HG03521 (cell line): ENCODE results near the gene UFD1.
A peak's percentile ranks its signal among the peaks of the same experiment; 100 is the strongest.

ENCODE experiments used
- ATAC-seq: cut with Tn5 transposase; IDR thresholded peaks from one replicate; pipeline ENCODE4 v1.9.1; 2021; ENCODE audit warnings: mild to moderate bottlenecking, moderate library complexity; ENCODE audit not compliant: unreplicated experiment

UFD1 gene

GRCh38 chr22:19430890-19431541, 48.0 kb downstream of the UFD1 start:
- ATAC-seq = peak; percentile 7

DNA sequence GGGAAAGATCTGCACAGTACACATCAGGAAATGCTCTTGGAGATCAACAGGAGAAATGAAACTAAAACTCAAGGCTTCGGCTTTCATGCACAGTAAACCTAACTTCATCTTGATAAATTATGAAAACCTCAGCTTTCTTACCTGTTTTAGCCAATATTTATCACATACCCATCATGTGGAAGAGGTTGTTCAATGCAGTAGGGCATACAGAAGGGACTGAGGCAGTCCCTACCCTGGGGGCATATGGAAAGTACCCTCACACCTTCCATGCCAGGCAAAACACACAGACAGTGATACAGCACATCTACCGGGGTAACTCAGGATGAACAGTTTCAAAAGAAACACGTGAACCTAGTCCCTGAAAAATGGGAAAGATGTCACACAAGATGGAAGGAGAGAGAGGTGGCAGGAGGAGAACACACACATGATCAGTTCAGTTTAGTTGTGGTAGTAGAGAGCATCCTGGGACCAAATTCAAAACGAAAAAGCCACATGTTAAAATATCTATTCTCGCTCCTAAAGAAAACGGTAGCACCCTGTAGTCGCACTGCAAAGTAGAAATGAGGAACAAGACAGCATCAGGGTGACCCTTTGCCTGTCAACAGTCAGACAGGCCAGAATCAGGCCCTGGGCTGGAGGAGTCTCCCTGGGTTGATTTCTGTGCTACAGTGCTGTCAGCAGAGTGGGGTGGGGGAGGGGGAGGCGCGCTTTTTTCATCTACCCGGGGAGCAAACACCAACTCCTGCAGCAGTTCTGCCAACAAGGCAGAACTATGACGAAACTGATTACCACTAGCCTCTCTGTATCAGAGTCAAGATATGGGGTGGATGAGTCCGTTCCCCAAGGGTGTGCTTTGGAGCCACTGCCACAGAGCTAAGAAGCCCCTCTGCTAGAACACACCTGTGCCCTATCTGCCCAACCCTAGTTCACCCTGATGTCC, 48.8 kb downstream of the UFD1 start:
- no peak for ATAC-seq

DNA sequence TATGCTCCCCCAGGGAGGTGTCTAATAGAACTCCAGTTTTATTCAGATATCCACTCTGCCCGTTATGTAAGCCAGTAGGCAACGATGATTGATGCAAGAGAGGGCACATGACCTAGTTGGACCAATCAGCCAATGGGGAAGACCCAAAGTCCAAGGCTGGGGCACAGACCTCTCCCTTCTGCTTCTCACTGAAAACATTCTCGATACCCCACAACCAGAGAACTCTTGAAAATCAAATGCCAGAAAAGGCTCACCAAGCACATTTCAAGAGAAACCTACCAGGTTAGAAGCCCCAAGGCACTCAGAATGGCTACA, 54.9 kb downstream of the UFD1 start:
- no peak for ATAC-seq

DNA sequence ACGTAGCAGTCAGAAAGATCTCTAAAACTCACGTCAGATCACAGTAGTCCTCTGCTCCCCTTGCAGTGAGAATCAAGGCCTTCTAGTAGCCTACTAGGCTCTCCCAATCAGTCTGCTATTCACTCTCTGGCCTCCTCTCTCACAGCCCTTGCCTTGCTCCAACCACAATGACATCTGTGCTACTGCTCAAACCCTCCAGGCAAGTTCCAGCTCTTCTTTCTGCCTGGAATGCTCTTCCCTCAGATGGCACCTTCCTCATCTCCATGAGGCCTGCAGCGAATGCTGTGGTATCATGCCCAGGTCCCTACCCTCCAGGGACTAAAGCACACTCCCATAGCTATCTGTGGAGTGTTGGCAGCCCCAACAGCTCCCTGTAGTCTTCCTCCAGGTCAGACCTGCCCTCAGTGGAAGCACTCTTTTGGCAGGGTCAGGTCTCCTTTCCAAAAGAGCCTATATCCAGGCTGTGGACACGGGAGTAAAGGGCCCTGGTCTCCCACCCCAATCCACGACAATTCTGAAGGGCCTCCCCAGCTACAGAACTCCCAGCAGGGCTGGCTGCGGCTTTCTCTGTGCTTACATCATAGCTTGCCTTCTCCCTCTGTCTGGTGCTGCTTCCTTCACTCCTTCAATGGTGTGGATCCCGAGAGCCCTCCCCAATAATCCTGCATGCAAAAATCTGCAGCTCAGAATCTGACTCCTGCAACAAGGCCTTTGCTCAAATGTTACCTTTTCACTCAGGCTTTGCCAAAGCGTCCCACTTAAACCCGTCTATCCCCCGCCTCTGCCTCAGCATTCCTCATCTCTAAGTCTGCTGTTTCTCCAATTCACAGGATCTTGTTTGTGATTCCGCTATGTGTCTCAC, 56.3 kb downstream of the UFD1 start:
- ATAC-seq = no peak

GRCh38 chr22:19420321-19420720, 58.7 kb downstream of the UFD1 start:
- no peak for ATAC-seq

DNA sequence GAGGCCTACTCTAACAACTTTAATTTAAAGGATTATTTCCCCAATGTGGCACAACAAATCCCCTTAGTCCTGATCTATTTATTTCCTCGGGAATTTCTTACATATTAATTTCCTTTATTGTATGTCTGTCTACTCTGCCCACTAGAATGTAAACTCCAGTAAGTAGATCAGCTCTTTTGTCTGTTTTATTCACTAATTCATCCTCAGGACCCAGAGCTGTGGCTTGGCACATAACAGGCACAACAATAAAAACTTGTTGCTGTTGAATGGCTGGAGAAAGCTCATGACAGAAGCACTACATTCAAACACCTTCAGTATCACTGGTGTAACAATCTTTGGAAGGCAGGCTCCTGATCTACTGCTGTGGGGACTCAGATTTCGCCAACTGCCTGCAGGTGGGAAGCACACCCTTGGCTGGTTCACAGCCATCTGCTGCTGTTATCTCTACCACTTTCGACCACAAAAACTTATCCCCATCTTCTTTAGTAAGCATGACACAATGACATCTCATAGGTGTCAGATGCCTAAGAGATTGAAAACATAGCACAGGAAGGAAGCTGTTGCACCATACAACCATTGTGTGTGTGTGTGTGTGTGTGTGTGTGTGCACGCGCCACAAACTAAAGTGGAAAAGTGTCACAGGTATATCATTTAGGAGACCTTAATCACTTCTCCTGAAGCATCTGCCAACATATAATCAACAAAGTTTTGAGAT, 59.4 kb downstream of the UFD1 start:
- ATAC-seq = no peak

DNA sequence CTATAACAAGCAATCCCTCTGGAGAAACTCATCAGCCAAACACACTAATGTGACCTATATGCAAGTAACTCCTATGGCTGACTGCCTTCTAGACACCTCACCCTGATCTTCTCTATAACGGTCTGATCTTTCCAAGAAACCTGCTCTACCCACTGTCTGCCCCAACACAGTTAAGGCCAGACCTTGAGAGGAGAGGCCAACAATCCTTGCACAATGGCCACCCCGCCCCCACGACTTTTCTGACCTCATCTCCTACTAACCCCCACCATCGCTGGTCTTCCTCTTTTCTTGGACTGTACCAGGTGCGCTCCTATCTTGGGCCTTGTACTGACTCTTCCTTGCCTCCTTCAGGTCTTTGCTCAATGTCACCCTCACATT, 59.9 kb downstream of the UFD1 start:
- ATAC-seq = no peak

GRCh38 chr22:19412923-19413322, 66.1 kb downstream of the UFD1 start:
- ATAC-seq = no peak

DNA sequence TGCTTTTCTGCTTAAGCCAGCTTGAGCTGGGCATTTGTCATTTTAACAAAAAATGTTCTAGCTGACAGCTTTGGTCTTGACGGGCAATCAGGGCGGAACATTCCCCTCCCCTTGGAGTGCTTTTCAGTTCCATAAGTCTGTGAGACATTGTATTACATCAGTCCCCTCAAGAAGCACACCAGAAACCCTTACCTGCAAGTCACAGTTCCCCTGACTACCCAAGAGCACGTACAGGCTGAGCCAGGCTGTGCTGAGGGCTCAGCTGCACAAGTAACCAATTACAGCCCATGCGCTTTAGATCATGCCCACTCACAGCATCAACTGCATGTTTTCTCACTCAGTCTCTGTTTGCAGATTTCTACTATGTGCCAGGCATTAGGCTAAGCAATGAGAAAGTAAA, 66.5 kb downstream of the UFD1 start:
- ATAC-seq = no peak

- no peak for ATAC-seq
Observed at GRCh38 chr22:19411690-19412045, 67.3 kb downstream of the UFD1 start.

DNA sequence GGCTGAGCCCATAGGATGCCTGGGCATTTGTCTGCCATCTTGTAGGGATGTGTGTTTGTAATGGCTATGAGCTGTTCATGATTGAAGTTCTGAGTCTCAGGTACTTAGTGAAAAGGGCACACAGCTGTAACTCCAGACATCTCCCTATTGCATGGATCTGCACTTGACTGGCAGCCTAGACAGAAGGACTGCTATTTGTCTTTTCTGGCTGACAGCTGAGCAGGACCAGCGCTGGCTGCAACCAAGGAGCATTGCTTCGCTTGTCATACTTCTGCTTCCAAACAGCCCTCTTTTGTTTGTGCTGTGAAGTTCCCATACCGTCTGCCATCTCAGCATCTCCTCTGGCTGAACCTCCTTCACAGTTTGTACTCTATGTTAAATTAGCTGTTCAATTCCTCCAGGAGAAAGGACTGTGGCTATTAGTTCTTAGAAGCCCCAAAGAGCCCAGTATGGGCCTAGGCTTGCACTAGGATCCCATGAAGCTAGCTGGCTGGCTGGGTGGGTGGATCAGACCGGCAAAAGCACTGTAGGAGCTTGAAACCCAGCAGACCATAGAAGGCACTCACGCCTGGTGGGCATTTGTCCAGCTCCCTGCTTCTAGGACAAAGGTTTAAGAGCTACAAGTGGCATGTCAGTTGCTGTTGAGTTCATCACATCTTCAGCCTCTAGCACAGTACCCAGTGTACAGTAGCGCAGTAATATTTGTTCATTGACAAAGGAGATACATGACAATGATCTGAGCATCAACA, 67.9 kb downstream of the UFD1 start:
- ATAC-seq = no peak

DNA sequence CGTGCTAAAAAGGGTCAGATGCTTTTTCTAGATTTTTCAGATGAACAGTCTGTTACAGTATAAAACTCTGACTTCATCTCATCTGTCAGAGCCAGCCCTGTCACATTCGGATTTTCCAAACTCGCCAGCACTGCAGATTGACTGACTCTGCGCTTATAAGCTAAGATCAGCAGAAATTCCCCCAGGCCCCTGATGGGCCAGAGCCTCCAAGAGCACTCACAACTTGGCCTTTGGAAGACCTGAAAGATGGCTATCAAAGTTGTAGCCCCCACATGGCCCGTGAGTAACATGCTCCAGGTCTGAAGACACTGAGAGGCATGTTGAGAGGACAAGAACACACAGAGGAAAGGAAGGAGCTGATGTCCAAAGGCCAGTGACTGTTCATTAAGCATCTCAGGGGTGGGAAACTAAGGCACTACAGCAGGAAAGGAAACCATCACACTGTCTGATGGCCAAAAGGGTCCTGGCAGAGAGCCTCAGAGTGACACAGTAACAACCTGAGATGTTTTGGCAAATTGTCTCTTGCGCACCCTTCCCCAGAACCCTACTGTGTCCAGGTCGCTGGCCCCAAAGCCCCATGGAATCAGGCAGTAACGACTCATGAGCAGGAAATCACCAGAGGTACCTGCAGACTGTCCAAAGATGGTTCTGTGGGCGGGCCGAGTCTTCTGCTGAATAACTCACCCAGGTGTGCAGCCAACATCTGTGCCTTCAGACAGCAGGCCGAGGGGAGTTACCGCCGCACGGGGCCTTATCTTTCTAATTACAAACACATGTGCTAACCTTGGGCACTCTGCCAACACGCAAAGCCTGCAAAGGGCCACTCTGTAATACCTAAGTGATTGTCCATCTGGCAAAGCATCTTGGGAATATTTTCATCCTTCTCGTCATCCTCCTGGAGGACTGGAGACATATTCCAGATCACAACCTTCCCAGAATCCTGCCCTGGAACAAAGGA, 71.1 kb downstream of the UFD1 start:
- ATAC-seq = no peak

DNA sequence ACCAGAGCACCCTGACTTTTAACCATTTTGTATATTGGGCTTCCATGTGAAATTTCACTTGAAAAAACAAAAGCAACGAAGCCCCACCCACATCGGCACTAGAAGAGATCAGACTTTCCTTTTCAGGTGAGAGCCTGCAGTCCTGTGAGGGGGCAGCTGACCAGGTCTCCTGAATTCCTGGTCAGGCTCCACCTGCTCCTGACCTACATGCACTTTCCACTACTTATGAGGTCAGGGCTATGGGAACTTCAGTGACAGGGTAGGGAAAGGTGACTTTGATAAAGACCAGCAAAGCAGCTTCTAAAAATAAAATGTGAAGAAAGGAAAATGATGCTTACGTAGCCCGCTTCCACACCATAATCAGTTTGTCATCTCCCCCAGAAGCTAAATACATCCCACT, 72.1 kb downstream of the UFD1 start:
- ATAC-seq = no peak

- no peak for ATAC-seq
Observed at GRCh38 chr22:19406281-19406811, 72.6 kb downstream of the UFD1 start.

DNA sequence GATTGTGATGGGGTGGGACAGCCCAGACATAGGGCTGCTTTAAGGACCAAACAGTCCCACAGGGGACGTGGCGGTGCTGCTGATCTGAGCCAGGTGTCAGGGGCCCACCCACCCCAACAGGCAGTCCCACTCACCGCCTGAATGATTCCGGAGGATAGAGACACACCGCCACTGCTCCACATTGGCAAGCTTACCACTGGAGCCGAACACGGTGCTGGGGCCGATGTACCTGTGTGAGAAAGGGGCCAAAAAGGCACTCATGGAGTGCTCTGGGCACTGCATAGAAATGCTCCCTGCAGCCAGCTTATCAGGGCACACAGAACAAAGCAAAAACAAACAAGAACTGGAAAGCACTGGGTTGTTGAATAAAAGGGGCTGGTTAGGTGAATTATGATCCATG, 73.3 kb downstream of the UFD1 start:
- ATAC-seq = no peak

DNA sequence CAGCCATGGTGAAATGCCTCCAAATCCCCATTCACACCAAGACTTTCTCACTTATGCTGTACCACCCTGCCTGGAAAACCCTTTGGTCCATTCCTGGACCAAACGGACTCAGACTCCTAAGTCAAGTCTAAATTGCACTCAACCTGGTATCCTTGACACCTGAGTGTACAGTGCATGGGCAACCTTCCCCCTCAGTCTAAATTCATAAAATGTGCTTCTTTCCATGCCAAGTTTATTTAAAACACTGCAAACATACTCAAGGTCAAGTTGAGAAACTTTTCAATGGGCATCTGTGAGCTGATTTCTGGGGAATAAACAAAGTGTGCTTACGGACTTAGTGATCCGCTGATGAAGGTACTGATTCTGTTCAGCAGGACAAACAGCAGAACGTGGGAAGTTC, 73.9 kb downstream of the UFD1 start:
- ATAC-seq = no peak

DNA sequence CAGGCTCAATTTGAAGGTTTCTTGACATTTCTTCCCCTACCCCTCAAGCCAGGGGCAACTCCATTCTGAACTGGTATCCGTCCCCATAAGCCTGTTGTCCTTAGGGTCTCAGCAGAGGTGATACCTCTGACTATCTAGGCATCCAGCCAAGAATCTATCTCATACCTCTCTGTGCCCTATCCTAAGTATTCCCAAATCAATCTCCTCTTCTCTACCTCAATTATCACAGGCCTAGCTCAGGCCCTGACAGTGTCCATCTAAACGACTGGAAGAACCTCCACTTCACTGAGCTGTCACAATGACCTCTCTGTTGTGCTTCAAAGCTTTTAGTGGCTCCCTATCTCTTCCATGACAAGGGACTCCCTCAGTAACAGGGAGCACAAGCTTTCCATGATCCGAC, 74.3 kb downstream of the UFD1 start:
- no peak for ATAC-seq

- ATAC-seq = no peak
Observed at GRCh38 chr22:19402642-19403191, 76.3 kb downstream of the UFD1 start.

DNA sequence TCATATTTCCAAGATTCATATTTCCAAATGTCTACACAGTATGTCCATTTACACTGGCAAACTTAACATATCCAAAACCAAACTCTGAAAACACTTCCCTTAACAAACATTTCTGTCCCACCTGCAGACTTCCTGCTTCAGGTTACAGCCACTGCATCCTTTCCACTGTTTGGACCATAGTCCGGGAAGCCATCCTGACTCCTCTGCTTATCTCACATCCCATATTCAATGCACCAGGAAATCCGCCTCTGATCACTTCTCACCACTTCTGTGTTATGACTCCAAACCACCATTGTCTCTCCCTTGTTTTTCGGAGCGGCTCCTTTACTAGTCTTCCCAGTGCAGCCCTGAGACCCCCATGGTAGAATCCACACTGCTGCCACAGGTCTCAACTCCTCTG, 77.5 kb downstream of the UFD1 start:
- no peak for ATAC-seq
